ENCODE measurements around the gene ANG.

GRCh38 chr14:20684662-20685456 is 3.7 kb upstream of the ANG start:
- no peak for TF ChIP-seq CTCF (IDR thresholded peaks at IDR 0.05)
- no peak for TF ChIP-seq POLR2A (IDR thresholded peaks at IDR 0.05)

Data from esophagus squamous epithelium (tissue), 4 donors.